Measurements from ENCODE around the gene SMURF1. TPM values are rescaled to one million over a fixed set of nuclear protein-coding genes. Genes with fewer than 3 reads are reported as not detected.

Gene SMURF1
- total RNA-seq, 2 experiments from 2014 or later: 30.0 to 32.4 TPM

DNA sequence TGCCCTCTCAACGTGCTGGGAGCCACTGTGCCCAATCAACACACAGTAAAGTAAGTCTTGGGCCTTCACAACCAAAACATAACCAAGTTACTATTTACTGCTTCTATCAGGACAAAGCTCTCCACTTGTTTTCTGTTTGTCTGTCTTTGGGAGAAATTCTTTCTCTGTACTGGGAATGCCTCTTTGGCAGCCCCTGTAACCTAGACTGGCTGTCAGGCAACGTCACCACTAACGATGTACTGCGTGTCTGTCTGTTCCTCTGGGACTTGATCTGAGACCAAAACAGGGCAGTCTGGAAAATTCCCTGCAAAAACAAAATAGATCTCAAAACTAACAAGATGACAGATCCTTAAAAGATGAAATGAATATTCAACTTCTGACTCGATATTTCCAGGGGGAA lies 113.0 kb downstream of the SMURF1 start:
- POLR2A ChIA-PET: no interaction called here
- H3K4me3 Mint-ChIP-seq: no peak overlapping the region
- CTCF ChIA-PET: no interaction called here
- no peak overlapping the region for H3K27ac ChIP-seq (ENCODE audit: low read depth in 1 of 2, low read length in 2 of 2)
- no peak overlapping the region for H3K4me3 ChIP-seq (ENCODE audit: low read length)
- peaks cover 78% of the 10 kb centered on the region for H3K36me3 ChIP-seq (ENCODE audit: insufficient read depth, low read length)
- H3K36me3 Mint-ChIP-seq (ENCODE audit: low read depth): peaks cover 82% of the 10 kb centered on the region
- H3K9me3 Mint-ChIP-seq: no peaks in the 10 kb centered on the region
- H3K9me3 ChIP-seq (ENCODE audit: control insufficient read depth in 1 of 2, insufficient read depth in 1 of 2, low read length in 2 of 2): no peaks in the 10 kb centered on the region
- ATAC-seq (ENCODE audit: poor library complexity) (no peak), DNase-seq (no peak)
- no peak overlapping the region for H3K27ac Mint-ChIP-seq
- no peaks in the 10 kb centered on the region for H3K4me1 Mint-ChIP-seq (ENCODE audit: low read depth)
- H3K4me1 ChIP-seq (ENCODE audit: insufficient read depth, low read length): no peaks in the 10 kb centered on the region
- TF ChIP-seq, protein P1, sequence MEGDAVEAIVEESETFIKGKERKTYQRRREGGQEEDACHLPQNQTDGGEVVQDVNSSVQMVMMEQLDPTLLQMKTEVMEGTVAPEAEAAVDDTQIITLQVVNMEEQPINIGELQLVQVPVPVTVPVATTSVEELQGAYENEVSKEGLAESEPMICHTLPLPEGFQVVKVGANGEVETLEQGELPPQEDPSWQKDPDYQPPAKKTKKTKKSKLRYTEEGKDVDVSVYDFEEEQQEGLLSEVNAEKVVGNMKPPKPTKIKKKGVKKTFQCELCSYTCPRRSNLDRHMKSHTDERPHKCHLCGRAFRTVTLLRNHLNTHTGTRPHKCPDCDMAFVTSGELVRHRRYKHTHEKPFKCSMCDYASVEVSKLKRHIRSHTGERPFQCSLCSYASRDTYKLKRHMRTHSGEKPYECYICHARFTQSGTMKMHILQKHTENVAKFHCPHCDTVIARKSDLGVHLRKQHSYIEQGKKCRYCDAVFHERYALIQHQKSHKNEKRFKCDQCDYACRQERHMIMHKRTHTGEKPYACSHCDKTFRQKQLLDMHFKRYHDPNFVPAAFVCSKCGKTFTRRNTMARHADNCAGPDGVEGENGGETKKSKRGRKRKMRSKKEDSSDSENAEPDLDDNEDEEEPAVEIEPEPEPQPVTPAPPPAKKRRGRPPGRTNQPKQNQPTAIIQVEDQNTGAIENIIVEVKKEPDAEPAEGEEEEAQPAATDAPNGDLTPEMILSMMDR (IDR thresholded peaks at IDR 0.05): no peak
- H3K27me3 ChIP-seq (ENCODE audit: control insufficient read depth in 1 of 2, insufficient read depth in 2 of 2, low read length in 2 of 2): no peaks in the 10 kb centered on the region
- intact Hi-C loops (cut with DNase I, micrococcal nuclease): no loop called here
- no peaks in the 10 kb centered on the region for H3K27me3 Mint-ChIP-seq

DNA sequence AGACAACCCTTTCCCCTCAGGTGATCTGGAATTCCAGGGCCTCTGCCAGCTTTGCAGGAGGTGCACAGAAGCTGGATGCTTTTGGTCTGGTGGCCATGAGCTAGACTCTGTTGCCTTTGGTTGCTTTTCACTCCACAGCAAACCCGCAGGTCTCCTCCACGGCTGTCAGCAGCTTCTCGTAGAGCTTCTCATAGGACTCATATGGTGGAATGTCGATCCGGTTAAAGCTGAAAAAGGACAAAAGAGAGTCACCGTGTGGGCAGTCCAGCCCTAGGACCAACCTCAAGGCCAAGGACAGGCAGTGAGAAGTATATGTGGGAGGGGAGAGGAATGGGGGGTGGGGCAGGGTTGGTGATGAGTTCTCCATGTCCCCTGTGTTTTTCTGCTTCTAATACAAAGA lies 113.5 kb downstream of the SMURF1 start:
- CTCF ChIA-PET: no interaction called here
- intact Hi-C loops (cut with DNase I, micrococcal nuclease): no loop called here
- Histone ChIP-seq H3K36me3 (ENCODE audit: insufficient read depth, low read length) (peaks cover 73% of the 10 kb centered on the region), H3K9me3 (ENCODE audit: control insufficient read depth in 1 of 2, insufficient read depth in 1 of 2, low read length in 2 of 2) (no peaks in the 10 kb centered on the region), H3K27me3 (ENCODE audit: control insufficient read depth in 1 of 2, insufficient read depth in 2 of 2, low read length in 2 of 2) (no peaks in the 10 kb centered on the region), H3K4me1 (ENCODE audit: insufficient read depth, low read length) (no peaks in the 10 kb centered on the region), H3K27ac (ENCODE audit: low read depth in 1 of 2, low read length in 2 of 2) (no peak overlapping the region), H3K4me3 (ENCODE audit: low read length) (no peak overlapping the region)
- Mint-ChIP-seq H3K4me1 (ENCODE audit: low read depth) (no peaks in the 10 kb centered on the region), H3K27ac (no peak overlapping the region), H3K4me3 (no peak overlapping the region), H3K36me3 (ENCODE audit: low read depth) (peaks cover 82% of the 10 kb centered on the region), H3K27me3 (no peaks in the 10 kb centered on the region), H3K9me3 (no peaks in the 10 kb centered on the region)
- POLR2A ChIA-PET: no interaction called here
- TF ChIP-seq, protein P1 (IDR thresholded peaks at IDR 0.05): no peak
- DNase-seq: no peak
- ATAC-seq (ENCODE audit: poor library complexity): no peak

DNA sequence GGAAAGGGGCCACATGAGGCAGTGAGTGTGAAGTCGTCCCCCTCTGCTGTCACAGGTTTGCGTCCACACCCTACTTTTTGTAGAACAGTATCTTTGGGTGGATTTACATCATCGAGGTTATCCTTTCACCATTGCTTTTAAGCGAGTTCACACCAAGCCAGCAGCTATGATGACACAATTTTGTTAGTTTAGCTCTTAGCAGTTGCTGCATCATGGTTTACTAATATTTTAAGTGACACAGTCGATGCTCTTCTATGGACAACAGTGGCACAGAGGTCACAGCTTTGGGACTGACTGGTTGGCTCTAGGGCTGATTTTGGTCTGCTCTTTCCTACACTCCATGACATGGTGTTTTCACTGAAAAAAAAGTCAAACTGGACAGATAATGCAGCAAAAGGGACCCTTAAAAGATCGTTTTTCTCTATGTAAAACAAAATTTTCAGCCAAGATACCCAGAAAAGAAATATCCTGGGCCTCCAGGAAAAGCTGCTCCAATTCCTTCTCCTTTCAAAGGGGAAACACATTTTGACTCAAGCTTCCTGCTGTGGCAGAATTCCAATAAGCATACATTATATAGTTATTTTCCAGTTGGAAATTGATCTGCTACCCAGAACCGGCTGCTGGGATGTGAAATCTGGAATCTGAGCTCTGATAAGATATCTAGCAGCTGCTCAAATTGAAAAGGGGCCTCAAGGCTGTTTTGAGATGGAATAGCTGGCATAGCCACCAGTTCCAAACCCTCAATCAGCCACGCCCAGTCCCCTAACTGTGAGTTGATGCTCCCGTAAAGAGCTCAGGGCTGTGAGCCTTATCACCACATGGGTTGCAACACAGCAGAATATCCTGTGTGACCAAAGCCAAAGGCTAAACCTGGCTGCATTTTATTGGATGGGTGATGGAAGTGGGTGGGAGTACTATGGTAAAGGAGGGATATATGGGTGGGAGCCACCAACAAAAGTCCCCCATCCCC lies 114.2 kb downstream of the SMURF1 start:
- Mint-ChIP-seq H3K27me3 (no peaks in the 10 kb centered on the region), H3K9me3 (no peaks in the 10 kb centered on the region), H3K27ac (no peak overlapping the region), H3K36me3 (ENCODE audit: low read depth) (peaks cover 77% of the 10 kb centered on the region), H3K4me3 (no peak overlapping the region), H3K4me1 (ENCODE audit: low read depth) (no peaks in the 10 kb centered on the region)
- H3K9me3 ChIP-seq (ENCODE audit: control insufficient read depth in 1 of 2, insufficient read depth in 1 of 2, low read length in 2 of 2): no peaks in the 10 kb centered on the region
- CTCF ChIA-PET: no interaction called here
- intact Hi-C loops (cut with DNase I, micrococcal nuclease): no loop called here
- H3K4me3 ChIP-seq (ENCODE audit: low read length): no peak overlapping the region
- ATAC-seq (ENCODE audit: poor library complexity) (no peak), DNase-seq (no peak)
- TF ChIP-seq, protein P1 (IDR thresholded peaks at IDR 0.05): no peak
- peaks cover 66% of the 10 kb centered on the region for H3K36me3 ChIP-seq (ENCODE audit: insufficient read depth, low read length)
- no peaks in the 10 kb centered on the region for H3K27me3 ChIP-seq (ENCODE audit: control insufficient read depth in 1 of 2, insufficient read depth in 2 of 2, low read length in 2 of 2)
- no peaks in the 10 kb centered on the region for H3K4me1 ChIP-seq (ENCODE audit: insufficient read depth, low read length)
- POLR2A ChIA-PET: no interaction called here
- no peak overlapping the region for H3K27ac ChIP-seq (ENCODE audit: low read depth in 1 of 2, low read length in 2 of 2)

Data from CD4-positive, alpha-beta T cell (primary cell).